ENCODE results near the gene AQP5.

The AQP5 gene

GRCh38 chr12:49961111-49961922, at the start of gene AQP5:
TSS of gene AQP5 (plus strand) at chr12:49961872. CDS start at chr12:49962018, 146 bp downstream.
- peak within 1 kb of the TSS; percentile 57 for H3K9ac ChIP-seq (ENCODE audit: insufficient read length, low read depth)
- H3K4me1 ChIP-seq (ENCODE audit: insufficient read depth, insufficient read length) = peaks cover 8% of the 10 kb centered on the region
- no peaks in the 10 kb centered on the region for H3K9me3 ChIP-seq (ENCODE audit: insufficient read depth, low read length)
- TF ChIP-seq ZNF274 (IDR thresholded peaks at IDR 0.05; ENCODE audit: low read depth, low read length) (no peak), YY1 (IDR thresholded peaks at IDR 0.05; ENCODE audit: insufficient read depth, insufficient read length) (no peak), SUZ12 (IDR thresholded peaks at IDR 0.05; ENCODE audit: extremely low read depth, insufficient read depth, insufficient read length) (peak; percentile 96)
- H3K36me3 ChIP-seq (ENCODE audit: insufficient read depth, insufficient read length, low read length) = no peaks in the 10 kb centered on the region
- H3K27me3 ChIP-seq (ENCODE audit: insufficient read depth, insufficient read length) = peaks cover 79% of the 10 kb centered on the region
- H3K4me3 ChIP-seq (ENCODE audit: insufficient read length, low read depth) = peak within 1 kb of the TSS; percentile 36
- DNase-seq (ENCODE audit: low read depth, low spot score) = no peak

GRCh38 chr12:49912345-49913255, 49.1 kb upstream of the AQP5 start:
- Histone ChIP-seq H3K36me3 (ENCODE audit: insufficient read depth, insufficient read length, low read length) (no peaks in the 10 kb centered on the region), H3K9me3 (ENCODE audit: insufficient read depth, low read length) (no peaks in the 10 kb centered on the region), H3K9ac (ENCODE audit: insufficient read length, low read depth) (no peak overlapping the region), H3K4me1 (ENCODE audit: insufficient read depth, insufficient read length) (peaks cover 34% of the 10 kb centered on the region), H3K27me3 (ENCODE audit: insufficient read depth, insufficient read length) (no peaks in the 10 kb centered on the region), H3K4me3 (ENCODE audit: insufficient read length, low read depth) (no peak overlapping the region)
- DNase-seq (ENCODE audit: low read depth, low spot score) = no peak
- TF ChIP-seq ZNF274 (IDR thresholded peaks at IDR 0.05; ENCODE audit: low read depth, low read length) (no peak), SUZ12 (IDR thresholded peaks at IDR 0.05; ENCODE audit: extremely low read depth, insufficient read depth, insufficient read length) (no peak), YY1 (IDR thresholded peaks at IDR 0.05; ENCODE audit: insufficient read depth, insufficient read length) (no peak)

GRCh38 chr12:49916129-49916919, 45.3 kb upstream of the AQP5 start:
- peaks cover 23% of the 10 kb centered on the region for H3K4me1 ChIP-seq (ENCODE audit: insufficient read depth, insufficient read length)
- no peaks in the 10 kb centered on the region for H3K9me3 ChIP-seq (ENCODE audit: insufficient read depth, low read length)
- H3K9ac ChIP-seq (ENCODE audit: insufficient read length, low read depth) = no peak overlapping the region
- H3K36me3 ChIP-seq (ENCODE audit: insufficient read depth, insufficient read length, low read length) = no peaks in the 10 kb centered on the region
- H3K4me3 ChIP-seq (ENCODE audit: insufficient read length, low read depth) = no peak overlapping the region
- TF ChIP-seq YY1 (IDR thresholded peaks at IDR 0.05; ENCODE audit: insufficient read depth, insufficient read length) (no peak), ZNF274 (IDR thresholded peaks at IDR 0.05; ENCODE audit: low read depth, low read length) (no peak), SUZ12 (IDR thresholded peaks at IDR 0.05; ENCODE audit: extremely low read depth, insufficient read depth, insufficient read length) (no peak)
- DNase-seq (ENCODE audit: low read depth, low spot score) = no peak
- H3K27me3 ChIP-seq (ENCODE audit: insufficient read depth, insufficient read length) = no peaks in the 10 kb centered on the region

- no peak overlapping the region for H3K4me3 ChIP-seq (ENCODE audit: insufficient read length, low read depth)
- TF ChIP-seq ZNF274 (IDR thresholded peaks at IDR 0.05; ENCODE audit: low read depth, low read length) (no peak), SUZ12 (IDR thresholded peaks at IDR 0.05; ENCODE audit: extremely low read depth, insufficient read depth, insufficient read length) (no peak), YY1 (IDR thresholded peaks at IDR 0.05; ENCODE audit: insufficient read depth, insufficient read length) (no peak)
- peaks cover 2% of the 10 kb centered on the region for H3K27me3 ChIP-seq (ENCODE audit: insufficient read depth, insufficient read length)
- no peaks in the 10 kb centered on the region for H3K9me3 ChIP-seq (ENCODE audit: insufficient read depth, low read length)
- no peak overlapping the region for H3K9ac ChIP-seq (ENCODE audit: insufficient read length, low read depth)
- H3K4me1 ChIP-seq (ENCODE audit: insufficient read depth, insufficient read length) = peaks cover 23% of the 10 kb centered on the region
- H3K36me3 ChIP-seq (ENCODE audit: insufficient read depth, insufficient read length, low read length) = no peaks in the 10 kb centered on the region
- no peak for DNase-seq (ENCODE audit: low read depth, low spot score)
Observed at GRCh38 chr12:49917166-49917787, 44.4 kb upstream of the AQP5 start.

GRCh38 chr12:49917788-49918173, 43.9 kb upstream of the AQP5 start:
- Histone ChIP-seq H3K4me3 (ENCODE audit: insufficient read length, low read depth) (no peak overlapping the region), H3K9ac (ENCODE audit: insufficient read length, low read depth) (no peak overlapping the region), H3K36me3 (ENCODE audit: insufficient read depth, insufficient read length, low read length) (no peaks in the 10 kb centered on the region), H3K4me1 (ENCODE audit: insufficient read depth, insufficient read length) (peaks cover 19% of the 10 kb centered on the region), H3K27me3 (ENCODE audit: insufficient read depth, insufficient read length) (peaks cover 4% of the 10 kb centered on the region), H3K9me3 (ENCODE audit: insufficient read depth, low read length) (no peaks in the 10 kb centered on the region)
- no peak for DNase-seq (ENCODE audit: low read depth, low spot score)
- TF ChIP-seq YY1 (IDR thresholded peaks at IDR 0.05; ENCODE audit: insufficient read depth, insufficient read length) (no peak), SUZ12 (IDR thresholded peaks at IDR 0.05; ENCODE audit: extremely low read depth, insufficient read depth, insufficient read length) (no peak), ZNF274 (IDR thresholded peaks at IDR 0.05; ENCODE audit: low read depth, low read length) (no peak)

- Histone ChIP-seq H3K36me3 (ENCODE audit: insufficient read depth, insufficient read length, low read length) (no peaks in the 10 kb centered on the region), H3K4me3 (ENCODE audit: insufficient read length, low read depth) (no peak overlapping the region), H3K9me3 (ENCODE audit: insufficient read depth, low read length) (no peaks in the 10 kb centered on the region), H3K4me1 (ENCODE audit: insufficient read depth, insufficient read length) (peaks cover 13% of the 10 kb centered on the region), H3K9ac (ENCODE audit: insufficient read length, low read depth) (no peak overlapping the region), H3K27me3 (ENCODE audit: insufficient read depth, insufficient read length) (peaks cover 4% of the 10 kb centered on the region)
- TF ChIP-seq YY1 (IDR thresholded peaks at IDR 0.05; ENCODE audit: insufficient read depth, insufficient read length) (no peak), SUZ12 (IDR thresholded peaks at IDR 0.05; ENCODE audit: extremely low read depth, insufficient read depth, insufficient read length) (no peak), ZNF274 (IDR thresholded peaks at IDR 0.05; ENCODE audit: low read depth, low read length) (no peak)
- DNase-seq (ENCODE audit: low read depth, low spot score) = no peak
Observed at GRCh38 chr12:49920241-49920914, 41.3 kb upstream of the AQP5 start.
